ENCODE measurements around the gene FOXP1. TPM values are rescaled to one million over a fixed set of nuclear protein-coding genes. Genes with fewer than 3 reads are reported as not detected.

The FOXP1 gene
- total and polyA plus RNA-seq, 2 of the 13 experiments (the other 11 are each of a cell fraction or from before 2014, with no cell fraction given) = 40.4 to 59.0 TPM

DNA sequence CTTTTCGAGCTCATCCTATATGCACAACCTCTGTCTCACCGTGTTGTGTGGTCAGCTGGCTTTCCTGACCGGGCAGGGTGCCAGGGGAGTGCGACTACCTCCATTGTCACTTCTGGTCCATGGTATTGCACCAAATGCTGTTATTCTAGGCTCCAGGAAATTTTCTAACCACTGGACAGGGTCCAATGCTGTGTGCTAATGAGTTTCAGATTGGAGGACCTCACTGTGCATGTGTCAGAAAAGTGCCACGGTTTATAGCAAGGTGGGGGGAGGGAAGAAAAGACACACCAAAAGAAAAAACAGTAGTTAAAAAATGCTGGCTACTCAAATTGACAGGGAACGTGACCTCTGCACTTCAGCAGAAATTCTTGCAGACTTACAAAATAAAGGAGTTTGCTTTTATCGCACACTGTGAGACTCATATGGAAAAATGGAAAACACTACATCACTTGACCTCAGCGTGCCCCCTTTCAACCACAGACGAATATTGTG, 480.1 kb downstream of the FOXP1 start (continued):
- TF ChIP-seq HNF4A (CRISPR knock-in tag; IDR thresholded peaks at IDR 0.05) (peak; percentile 19; the same call in 1 of the 2 replicates), TEAD2 (CRISPR knock-in tag; IDR thresholded peaks at IDR 0.05) (no peak), NR2F6 (IDR thresholded peaks at IDR 0.05) (peak; percentile 26; the same call in 1 of the 2 replicates), NR2F6 (CRISPR knock-in tag; IDR thresholded peaks at IDR 0.05) (no peak)

DNA sequence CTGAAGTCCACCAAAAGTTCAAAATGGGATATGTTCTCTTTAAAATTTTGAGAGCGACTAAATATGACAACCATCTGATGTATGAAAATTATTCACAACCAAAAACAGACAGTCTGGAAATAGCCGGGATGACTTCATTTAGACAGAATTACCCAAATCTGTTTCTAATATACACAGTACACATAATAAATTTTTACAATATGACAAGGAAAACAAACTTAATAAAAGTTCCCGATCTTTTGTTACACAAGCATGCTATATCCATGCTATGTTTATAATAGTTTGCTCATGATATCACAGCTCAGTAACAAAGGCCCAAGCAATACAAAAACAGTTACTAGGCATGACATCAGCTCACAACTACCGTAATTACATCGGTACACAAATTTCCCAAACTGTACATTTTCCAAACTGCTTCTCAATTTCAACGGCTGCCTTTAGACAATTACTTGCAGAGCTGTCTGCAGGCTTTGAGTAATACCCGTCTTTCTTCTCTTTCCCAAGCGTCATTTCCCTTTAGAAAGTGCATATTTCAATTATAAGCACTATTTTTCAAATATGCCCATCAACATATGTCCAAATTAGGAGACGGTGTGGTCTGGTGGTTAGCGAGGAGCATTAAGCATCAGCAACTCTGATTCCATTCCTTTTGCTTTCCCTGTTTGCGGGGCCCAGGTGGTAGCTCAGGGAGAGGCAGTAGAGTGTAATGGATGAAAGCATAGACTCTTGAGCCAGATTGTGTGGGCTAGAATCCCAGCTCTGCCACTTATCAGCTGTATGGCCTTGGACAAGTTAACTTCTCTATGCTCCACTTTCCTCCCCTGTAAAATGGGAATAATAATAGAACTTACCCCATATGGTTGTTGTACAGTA, 481.2 kb downstream of the FOXP1 start:
- intact Hi-C loops (cut with micrococcal nuclease; ENCODE audit: unreplicated experiment) = no loop called here
- no peaks in the 10 kb centered on the region for H3K27me3 ChIP-seq (ENCODE audit: control insufficient read depth in 1 of 2, insufficient read depth in 2 of 2, low read length in 2 of 2)
- TF ChIP-seq ZNF713 (CRISPR knock-in tag; IDR thresholded peaks at IDR 0.05) (no peak), MZF1 (CRISPR knock-in tag; IDR thresholded peaks at IDR 0.05; ENCODE audit: borderline replicate concordance) (no peak), ZBTB21 (CRISPR knock-in tag; IDR thresholded peaks at IDR 0.05) (no peak), RAD51 (IDR thresholded peaks at IDR 0.05; ENCODE audit: borderline replicate concordance) (no peak), SMARCE1 (IDR thresholded peaks at IDR 0.05; ENCODE audit: borderline replicate concordance) (no peak), RCOR2 (CRISPR knock-in tag; IDR thresholded peaks at IDR 0.05) (no peak), HDAC2 (CRISPR knock-in tag; IDR thresholded peaks at IDR 0.05) (no peak)
- no peaks in the 10 kb centered on the region for H3K9me3 ChIP-seq (ENCODE audit: low read length)
- in situ Hi-C loops (cut with HindIII; ENCODE audit: extremely low pct_ligation_motif_present, low pct_unique_long_range_greater_than_20kb) = no loop called here
- peaks cover 2 to 9% of the 10 kb centered on the region in 2 experiments; a peak in 2 of 5 replicates for H3K36me3 ChIP-seq (replicated peaks in 1 of 2; ENCODE audit: control insufficient read depth in 1 of 2, insufficient read depth in 2 of 2, low read length in 2 of 2)
- BruUV-seq (replicated peaks) = no TSS peak
- DNase-seq (ENCODE audit: low spot score) (no peak), FAIRE-seq (no peak), ATAC-seq (no peak)
- no peak overlapping the region for H3K27ac ChIP-seq (ENCODE audit: extremely low read length, insufficient read depth, low read length)
- H3K79me2 ChIP-seq (ENCODE audit: insufficient read depth, low read length) = no peaks in the 10 kb centered on the region
- ChIA-PET CTCF (ENCODE audit: low intra/inter-chr PET ratio, low total read pairs) (no interaction called here), POLR2A (interaction anchor here (1.1 kb wide), 1 partner anchor 143 kb away, joined by 3 read pairs; no protein-coding TSS in a partner anchor)
- no peak overlapping the region for H3K4me2 ChIP-seq (ENCODE audit: low read depth, low read length)
- WGBS (ENCODE audit: low lambda C conversion rate) = 96% methylated on average over 11 of the region's 11 CpGs
- no peak overlapping the region for H3K9ac ChIP-seq (ENCODE audit: insufficient read depth, low read depth, low read length)
- no peak overlapping the region for H3K4me3 ChIP-seq (replicated peaks in 1 of 3; ENCODE audit: insufficient read depth in 1 of 3, low read depth in 2 of 3, low read length in 3 of 3)
- no peak overlapping the region for H2AFZ ChIP-seq (ENCODE audit: low read length)
- peaks cover 29% of the 10 kb centered on the region for H3K4me1 ChIP-seq (ENCODE audit: insufficient read depth, low read length)
- H4K20me1 ChIP-seq (ENCODE audit: insufficient read depth, low read length) = 0 out of 2 replicates have a peak, but pooled peaks cover 3% of the 10 kb centered on the region
